CD4-positive, CD25-positive, alpha-beta regulatory T cell (primary cell): ENCODE results near the gene DNMT3B. TPM values are rescaled to one million over a fixed set of nuclear protein-coding genes. Genes with fewer than 3 reads are reported as not detected.

ENCODE experiments used
- ATAC-seq, 2 donors: fragments of 150-1000 bp; cut with Tn5 transposase; one replicate each; pipeline ENCODE4 v1.10.0; 2021; ENCODE audit warnings: low read depth in 2 of 2, moderate number of reproducible peaks in 2 of 2, moderate library complexity in 1 of 2
- DNase-seq, 3 donors: peaks; one replicate each; pipeline versions ENCODE4 v3.0.0 to v3.0.0-alpha.2; 2012 to 2022; ENCODE audit warnings: mixed read lengths in 1 of 3
- H3K27ac ChIP-seq: one replicate; pipeline ENCODE4 v1.7.0; 2013; ENCODE audit warnings: mild to moderate bottlenecking, low read length; ENCODE audit not compliant: insufficient read depth, poor library complexity, severe bottlenecking
- H3K27me3 ChIP-seq: one replicate; pipeline ENCODE4 v1.7.0; 2013; ENCODE audit warnings: low read length; ENCODE audit not compliant: control insufficient read depth, insufficient read depth
- H3K36me3 ChIP-seq: one replicate; pipeline ENCODE4 v1.7.0; 2013; ENCODE audit warnings: mild to moderate bottlenecking, low read length, moderate library complexity; ENCODE audit not compliant: control insufficient read depth, insufficient read depth
- H3K4me1 ChIP-seq: 2 replicates; pipeline ENCODE4 v1.7.0; 2013; ENCODE audit warnings: mild to moderate bottlenecking, low read length; ENCODE audit not compliant: insufficient read depth, control insufficient read depth, poor library complexity, severe bottlenecking
- H3K4me3 ChIP-seq: one replicate; pipeline ENCODE4 v1.7.0; 2013; ENCODE audit warnings: low read depth, mild to moderate bottlenecking, low read length, moderate library complexity
- H3K9me3 ChIP-seq, 2 experiments: 1 replicate in 1 of 2; 2 replicates in 1 of 2; pipeline ENCODE4 v1.7.0; 2013; ENCODE audit warnings: low read length in 2 of 2, mild to moderate bottlenecking in 1 of 2, moderate library complexity in 1 of 2; ENCODE audit not compliant: control insufficient read depth in 2 of 2
- H3K27ac Mint-ChIP-seq, 3 donors: one replicate each; pipeline ENCODE4 v1.8.0; 2020 to 2022; ENCODE audit warnings: mild to moderate bottlenecking in 3 of 3, mixed read lengths in 3 of 3, moderate library complexity in 2 of 3
- H3K27me3 Mint-ChIP-seq: one replicate; pipeline ENCODE4 v1.8.0; 2022; ENCODE audit warnings: mild to moderate bottlenecking, mixed read lengths
- H3K36me3 Mint-ChIP-seq: one replicate; pipeline ENCODE4 v1.8.0; 2020; ENCODE audit warnings: mixed read lengths
- H3K4me1 Mint-ChIP-seq, 4 donors: one replicate each; pipeline ENCODE4 v1.8.0; 2020 to 2022; ENCODE audit warnings: mixed read lengths in 4 of 4, mild to moderate bottlenecking in 1 of 4
- H3K4me3 Mint-ChIP-seq, 4 donors: one replicate each; pipeline ENCODE4 v1.8.0; 2020 to 2022; ENCODE audit warnings: mild to moderate bottlenecking in 4 of 4, mixed read lengths in 4 of 4, moderate library complexity in 3 of 4
- H3K9me3 Mint-ChIP-seq, 7 donors: one replicate each; pipeline ENCODE4 v1.8.0; 2020 to 2022; ENCODE audit warnings: mixed read lengths in 7 of 7, mild to moderate bottlenecking in 3 of 7, moderate library complexity in 2 of 7
- polyA plus RNA-seq, 4 donors: library from polyadenylated mRNA; unstranded; fragments of 300-500 nt; fragmentation: Illumina TruSeq; gene quantifications; one replicate each; pipeline ENCODE4 v1.2.3, GENCODE V29; 2021
- total RNA-seq: library from RNA; stranded (reverse); gene quantifications from one replicate; pipeline ENCODE4 v1.2.3, GENCODE V29; 2022

Gene DNMT3B
- total and polyA plus RNA-seq, 5 donors from 2014 or later = 0.14 to 0.47 TPM; not detected in 3

DNA sequence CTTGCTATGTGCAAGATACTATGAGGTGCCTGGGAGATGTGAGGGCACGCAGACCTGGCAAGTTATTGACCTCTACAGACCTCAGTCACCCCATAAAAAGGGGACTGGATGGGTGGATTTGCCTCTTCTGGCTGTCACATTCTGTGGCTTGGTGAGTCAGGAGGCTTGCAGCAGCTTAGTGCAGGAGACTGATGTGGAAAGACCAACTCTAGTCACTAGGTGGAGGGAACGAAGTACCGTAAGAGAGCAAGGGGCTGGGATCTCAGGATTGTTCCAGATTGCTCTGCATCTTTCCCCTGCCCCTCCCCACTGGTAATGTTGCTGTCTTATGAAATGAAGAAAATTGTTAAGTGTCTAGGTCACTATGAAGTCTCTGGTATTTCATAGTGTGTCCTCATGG, 60.9 kb downstream of the DNMT3B start:
- DNase-seq (no peak), ATAC-seq (no peak)
- H3K4me1 Mint-ChIP-seq = peaks cover 22 to 66% (median 53%) of the 10 kb centered on the region in 4 donors
- peak overlapping the region; percentile 34 to 79 (median 78) for H3K27ac Mint-ChIP-seq
- H3K4me3 Mint-ChIP-seq = peak overlapping the region in 3 of 4 donors; percentile 48 to 97 (median 97)
- Histone ChIP-seq H3K4me3 (peak overlapping the region; percentile 29), H3K36me3 (peaks cover 18% of the 10 kb centered on the region), H3K27ac (peak overlapping the region; percentile 37), H3K4me1 (peaks cover 50% of the 10 kb centered on the region), H3K27me3 (no peaks in the 10 kb centered on the region), H3K9me3 (no peaks in the 10 kb centered on the region)
- no peaks in the 10 kb centered on the region for H3K27me3 Mint-ChIP-seq
- H3K9me3 Mint-ChIP-seq = no peaks in the 10 kb centered on the region
- peaks cover 24% of the 10 kb centered on the region for H3K36me3 Mint-ChIP-seq

DNA sequence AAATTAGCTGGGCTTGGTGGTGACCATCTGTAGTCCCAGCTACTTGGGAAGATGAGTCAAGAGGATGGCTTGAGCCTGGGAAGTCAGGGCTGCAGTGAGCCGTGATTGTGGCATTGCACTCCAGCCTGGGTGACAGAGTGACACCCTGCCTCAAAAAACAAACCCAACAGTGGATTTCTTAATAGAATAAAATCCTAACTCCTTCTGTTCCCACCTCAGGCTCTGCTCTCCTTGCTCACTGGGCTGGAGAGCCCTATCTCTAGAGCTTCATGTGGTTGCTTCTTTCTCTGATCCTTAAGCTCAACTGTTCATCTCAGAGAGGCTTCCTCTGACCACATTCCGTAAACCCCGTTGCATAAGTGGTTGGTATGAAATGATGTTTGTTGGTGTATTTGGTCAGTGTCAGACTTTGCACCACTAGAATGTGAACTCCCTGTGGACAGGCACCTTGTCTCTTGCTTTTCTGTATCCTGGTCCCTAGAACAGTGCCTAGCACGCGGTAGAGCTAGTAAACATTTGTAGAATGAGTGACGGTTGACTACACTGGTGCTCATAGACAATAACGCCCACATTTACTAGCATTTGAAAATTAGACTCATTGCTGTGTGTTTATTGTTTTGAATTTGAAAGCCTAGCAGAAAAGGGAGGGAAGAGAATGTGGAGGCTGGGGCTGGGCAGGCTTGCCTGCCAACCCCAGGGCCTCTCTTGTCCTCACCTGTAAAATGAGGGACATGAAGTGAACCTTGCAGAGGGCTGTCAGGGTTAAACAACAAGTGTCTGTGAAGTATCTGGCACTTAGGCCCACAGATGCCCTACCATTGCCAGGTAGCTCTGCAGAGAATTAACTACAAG, 61.8 kb downstream of the DNMT3B start:
- no peak overlapping the region for H3K27ac ChIP-seq
- no peaks in the 10 kb centered on the region for H3K9me3 ChIP-seq
- peak overlapping the region; percentile 4 for H3K4me3 ChIP-seq
- Mint-ChIP-seq H3K27ac (peak overlapping the region; percentile 27 to 78 (median 76)), H3K4me1 (peaks cover 27 to 71% (median 58%) of the 10 kb centered on the region in 4 donors), H3K4me3 (peak overlapping the region; percentile 0 to 97 (median 72)), H3K27me3 (no peaks in the 10 kb centered on the region), H3K9me3 (no peaks in the 10 kb centered on the region), H3K36me3 (peaks cover 30% of the 10 kb centered on the region)
- H3K4me1 ChIP-seq = peaks cover 53% of the 10 kb centered on the region
- ATAC-seq (no peak), DNase-seq (no peak)
- H3K36me3 ChIP-seq = peaks cover 27% of the 10 kb centered on the region
- H3K27me3 ChIP-seq = no peaks in the 10 kb centered on the region

DNA sequence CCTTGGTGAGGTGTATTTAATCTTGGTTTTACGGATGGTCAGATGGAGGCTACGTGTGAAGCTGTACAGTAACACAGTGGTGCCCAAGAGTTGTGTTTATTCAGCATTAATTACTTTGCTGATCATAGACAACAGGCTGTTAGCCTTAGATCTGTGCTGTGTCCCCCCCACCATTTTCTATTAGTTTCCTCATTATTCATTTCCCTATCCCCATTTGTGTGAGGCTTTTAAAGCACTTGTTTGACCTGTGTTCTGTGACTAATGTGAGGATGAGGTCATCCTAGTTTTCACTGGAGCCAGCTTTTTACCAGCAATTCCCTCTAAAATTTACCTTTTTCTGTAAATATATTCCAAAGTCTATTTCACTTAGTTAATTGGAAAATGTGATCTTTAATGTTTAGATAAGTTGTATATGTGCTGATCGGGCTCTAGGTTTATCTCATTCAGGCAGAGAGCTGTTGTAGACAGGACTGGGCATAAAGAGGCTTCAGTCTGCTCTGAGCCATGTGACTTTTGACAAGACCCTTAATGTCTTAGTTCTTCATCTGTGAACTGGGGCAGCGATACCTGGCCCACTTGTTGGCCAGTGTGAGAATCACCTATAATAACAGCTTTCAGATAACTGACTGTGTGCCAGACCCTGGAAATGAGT, 66.0 kb downstream of the DNMT3B start:
- Mint-ChIP-seq H3K27me3 (no peaks in the 10 kb centered on the region), H3K4me3 (peak overlapping the region in 2 of 4 donors; percentile 38 to 69), H3K4me1 (peaks cover 11 to 74% (median 57%) of the 10 kb centered on the region in 4 donors), H3K9me3 (peaks cover 0 to 2% (median 0%) of the 10 kb centered on the region in 7 donors), H3K36me3 (peaks cover 54% of the 10 kb centered on the region), H3K27ac (peak overlapping the region; percentile 24 to 39 (median 39))
- no peak for DNase-seq
- H3K27ac ChIP-seq = no peak overlapping the region
- ATAC-seq = no peak
- peaks cover 17% of the 10 kb centered on the region for H3K4me1 ChIP-seq
- peaks cover 48% of the 10 kb centered on the region for H3K36me3 ChIP-seq
- no peaks in the 10 kb centered on the region for H3K9me3 ChIP-seq
- no peaks in the 10 kb centered on the region for H3K27me3 ChIP-seq
- H3K4me3 ChIP-seq = no peak overlapping the region

DNA sequence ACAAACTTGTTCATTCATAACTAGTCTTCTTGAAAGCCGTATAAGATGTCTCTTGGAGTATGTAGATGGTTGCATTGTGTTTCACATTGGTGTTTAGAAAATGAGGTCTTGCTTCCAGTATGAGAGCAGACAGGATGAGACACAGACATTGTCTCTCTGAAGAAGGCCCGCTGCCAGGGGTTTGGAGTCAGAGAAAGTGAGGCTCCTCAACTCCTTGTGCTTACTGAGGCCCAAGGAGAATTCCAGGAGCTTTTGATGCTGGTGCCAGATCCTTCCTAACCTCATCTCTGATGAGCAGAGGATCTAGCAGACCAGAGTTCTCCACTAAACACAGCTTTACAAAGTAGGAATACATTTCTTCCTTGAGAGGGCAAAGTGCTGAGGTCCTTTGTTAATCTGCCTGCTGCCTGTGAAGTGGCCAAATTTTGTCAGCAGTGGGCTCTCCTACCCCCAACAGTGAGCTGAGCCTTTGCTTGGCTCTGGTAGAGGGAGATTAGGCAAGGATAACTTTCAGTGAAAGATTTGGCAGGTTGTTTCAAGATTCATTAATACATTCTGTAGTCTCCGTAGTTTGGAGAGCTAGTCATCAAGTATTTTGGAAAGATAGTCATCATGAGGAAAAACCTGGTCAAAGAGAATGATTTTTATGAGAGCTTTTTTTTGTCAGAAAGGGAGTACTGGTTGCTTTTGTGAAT, 67.3 kb downstream of the DNMT3B start:
- Histone ChIP-seq H3K27ac (no peak overlapping the region), H3K27me3 (no peaks in the 10 kb centered on the region), H3K36me3 (peaks cover 61% of the 10 kb centered on the region), H3K9me3 (no peaks in the 10 kb centered on the region), H3K4me3 (no peak overlapping the region), H3K4me1 (peaks cover 4% of the 10 kb centered on the region)
- DNase-seq (no peak), ATAC-seq (no peak)
- H3K4me3 Mint-ChIP-seq = peak overlapping the region in 2 of 4 donors; percentile 16 to 32
- H3K9me3 Mint-ChIP-seq = peaks cover 0 to 2% (median 0%) of the 10 kb centered on the region in 7 donors
- no peaks in the 10 kb centered on the region for H3K27me3 Mint-ChIP-seq
- H3K27ac Mint-ChIP-seq = peak overlapping the region; percentile 57 to 80 (median 70)
- peaks cover 56% of the 10 kb centered on the region for H3K36me3 Mint-ChIP-seq
- peaks cover 7 to 71% (median 52%) of the 10 kb centered on the region in 4 donors for H3K4me1 Mint-ChIP-seq

DNA sequence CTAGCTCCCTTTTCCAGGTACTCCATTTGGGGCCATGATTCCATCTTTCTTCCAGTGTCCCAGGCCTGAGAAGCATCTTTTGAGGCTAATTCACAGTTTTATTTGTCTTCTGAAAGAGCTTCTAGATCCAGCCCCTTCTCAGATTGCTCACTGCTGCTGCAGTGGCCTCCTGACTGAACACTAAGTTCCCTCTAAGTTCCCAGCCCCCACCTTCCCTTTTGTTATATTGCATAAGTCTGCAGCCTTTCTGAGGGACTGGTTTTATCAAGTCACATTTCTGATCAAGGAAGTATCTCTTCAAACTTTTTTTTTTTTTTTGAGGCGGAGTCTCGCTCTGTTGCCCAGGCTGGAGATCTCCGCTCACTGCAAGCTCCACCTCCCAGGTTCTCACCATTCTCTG, 68.3 kb downstream of the DNMT3B start:
- Histone ChIP-seq H3K9me3 (no peaks in the 10 kb centered on the region), H3K4me3 (no peak overlapping the region), H3K27ac (no peak overlapping the region), H3K27me3 (no peaks in the 10 kb centered on the region), H3K36me3 (peaks cover 68% of the 10 kb centered on the region), H3K4me1 (peaks cover 4% of the 10 kb centered on the region)
- no peaks in the 10 kb centered on the region for H3K27me3 Mint-ChIP-seq
- H3K27ac Mint-ChIP-seq = peak overlapping the region in 2 of 3 donors; percentile 68 to 70
- peaks cover 0 to 2% (median 0%) of the 10 kb centered on the region in 7 donors for H3K9me3 Mint-ChIP-seq
- H3K4me3 Mint-ChIP-seq = peak overlapping the region in 1 of 4 donors; percentile 19
- DNase-seq = no peak
- H3K36me3 Mint-ChIP-seq = peaks cover 52% of the 10 kb centered on the region
- peaks cover 12 to 66% (median 49%) of the 10 kb centered on the region in 4 donors for H3K4me1 Mint-ChIP-seq
- ATAC-seq = no peak

DNA sequence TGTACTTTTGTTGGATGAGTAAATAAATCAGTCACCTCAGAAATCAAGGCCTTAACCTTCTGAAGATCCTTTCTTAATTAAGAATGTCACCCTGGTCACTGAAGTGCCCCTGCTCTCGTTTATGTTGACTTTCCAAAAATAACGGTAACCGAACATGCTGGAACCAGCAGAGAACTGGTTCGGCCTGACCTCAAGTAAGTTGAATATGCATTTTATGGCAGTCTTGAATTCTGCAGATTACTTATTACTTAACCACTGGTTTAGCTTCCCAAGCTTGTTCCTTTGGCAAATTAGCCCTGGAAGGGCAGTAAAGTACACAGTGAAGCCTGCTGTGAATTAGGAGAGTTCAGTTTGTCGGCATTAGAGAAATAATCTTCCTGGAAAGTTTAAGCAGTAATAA, 69.8 kb downstream of the DNMT3B start:
- Mint-ChIP-seq H3K27ac (peak overlapping the region in 1 of 3 donors; percentile 60), H3K27me3 (no peaks in the 10 kb centered on the region), H3K4me3 (no peak overlapping the region), H3K9me3 (peaks cover 0 to 2% (median 0%) of the 10 kb centered on the region in 7 donors), H3K4me1 (peaks cover 12 to 69% (median 48%) of the 10 kb centered on the region in 4 donors), H3K36me3 (peaks cover 50% of the 10 kb centered on the region)
- DNase-seq (no peak), ATAC-seq (no peak)
- H3K9me3 ChIP-seq = no peaks in the 10 kb centered on the region
- peaks cover 70% of the 10 kb centered on the region for H3K36me3 ChIP-seq
- no peaks in the 10 kb centered on the region for H3K27me3 ChIP-seq
- H3K4me3 ChIP-seq = no peak overlapping the region
- no peak overlapping the region for H3K27ac ChIP-seq
- peaks cover 4% of the 10 kb centered on the region for H3K4me1 ChIP-seq

DNA sequence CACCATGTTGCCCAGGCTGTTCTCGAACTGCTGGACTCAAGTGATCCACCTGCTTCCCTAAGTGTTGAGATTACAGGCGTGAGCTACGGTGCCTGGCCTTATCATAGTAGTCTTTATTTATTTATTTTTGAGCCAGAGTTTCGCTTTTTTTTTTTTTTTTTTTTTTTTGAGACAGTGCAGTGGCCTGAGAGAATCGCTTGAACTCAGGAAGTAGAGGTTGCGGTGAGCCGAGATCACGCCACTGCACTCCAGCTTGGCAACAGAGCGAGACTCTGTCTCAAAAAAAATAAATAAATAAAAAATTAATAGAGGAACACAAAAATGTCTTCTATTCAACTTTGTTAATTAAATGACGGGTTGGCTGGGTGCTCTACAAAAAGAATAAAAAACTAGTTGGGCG, 70.5 kb downstream of the DNMT3B start:
- H3K36me3 Mint-ChIP-seq = peaks cover 49% of the 10 kb centered on the region
- H3K27me3 Mint-ChIP-seq = no peaks in the 10 kb centered on the region
- Histone ChIP-seq H3K4me3 (no peak overlapping the region), H3K27me3 (no peaks in the 10 kb centered on the region), H3K36me3 (peaks cover 73% of the 10 kb centered on the region), H3K4me1 (peaks cover 4% of the 10 kb centered on the region), H3K9me3 (no peaks in the 10 kb centered on the region), H3K27ac (peak overlapping the region; percentile 2)
- H3K9me3 Mint-ChIP-seq = peaks cover 0 to 2% (median 0%) of the 10 kb centered on the region in 7 donors
- H3K4me1 Mint-ChIP-seq = peaks cover 12 to 70% (median 46%) of the 10 kb centered on the region in 4 donors
- H3K4me3 Mint-ChIP-seq = peak overlapping the region in 1 of 4 donors; percentile 67
- DNase-seq = peak in 1 of 3 donors; percentile 46
- peak overlapping the region in 2 of 3 donors; percentile 67 to 75 for H3K27ac Mint-ChIP-seq
- ATAC-seq = no peak
